ENCODE results near the gene WDR19. TPM values are rescaled to one million over a fixed set of nuclear protein-coding genes. Genes with fewer than 3 reads are reported as not detected.

WDR19 gene
- total RNA-seq, 2 experiments from 2014 or later: 12.9 to 18.9 TPM

DNA sequence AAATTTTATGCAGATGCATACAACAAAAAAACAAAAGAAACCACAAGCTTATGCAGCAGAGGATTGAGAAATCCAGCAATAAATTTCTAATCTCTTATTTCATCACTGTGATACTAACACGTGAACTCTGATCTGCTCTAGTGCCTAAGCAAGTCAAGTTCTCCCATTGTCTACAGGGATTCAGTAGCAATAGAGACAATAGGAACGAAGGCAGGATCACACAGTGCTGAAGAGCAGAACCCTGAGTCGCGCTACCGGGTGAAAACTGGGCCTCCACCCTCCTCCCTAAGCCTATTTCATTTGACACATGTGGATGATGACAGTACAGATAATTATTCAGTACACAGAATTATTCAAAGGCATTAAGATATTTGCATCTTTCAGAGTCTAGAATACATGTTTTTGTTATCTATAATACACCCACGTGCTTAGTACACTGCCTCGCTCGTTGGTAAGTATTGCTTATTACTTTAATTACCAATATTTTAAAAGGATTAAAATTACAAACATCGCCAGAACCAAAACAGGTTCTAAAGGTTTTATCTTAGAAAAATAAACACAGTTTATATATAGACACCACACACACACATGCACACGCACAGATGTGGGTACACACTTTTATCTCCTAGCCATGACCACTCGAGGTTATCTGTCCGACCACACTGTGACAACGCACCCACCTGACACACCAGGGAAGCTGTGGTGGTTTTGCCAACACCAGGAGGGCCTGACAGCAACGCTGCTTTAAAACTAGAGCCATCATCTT lies 123.8 kb downstream of the WDR19 start:
- Mint-ChIP-seq H3K4me3 (no peak overlapping the region), H3K9me3 (no peaks in the 10 kb centered on the region), H3K36me3 (ENCODE audit: low read depth) (peaks cover 42% of the 10 kb centered on the region), H3K4me1 (ENCODE audit: low read depth) (no peaks in the 10 kb centered on the region), H3K27ac (no peak overlapping the region), H3K27me3 (ENCODE audit: low read depth) (no peaks in the 10 kb centered on the region)
- DNase-seq: no peak
- CTCF ChIA-PET: no interaction called here
- intact Hi-C loops (cut with micrococcal nuclease): loop anchor here (10.0 kb wide), 1 partner anchor 109 kb away; no protein-coding TSS in a partner anchor

GRCh38 chr4:39308611-39309010 lies 126.3 kb downstream of the WDR19 start:
- H3K27ac Mint-ChIP-seq: no peak overlapping the region
- H3K4me1 Mint-ChIP-seq (ENCODE audit: low read depth): no peaks in the 10 kb centered on the region
- H3K27me3 Mint-ChIP-seq (ENCODE audit: low read depth): no peaks in the 10 kb centered on the region
- DNase-seq: no peak
- intact Hi-C loops (cut with micrococcal nuclease): loop anchor here (10.0 kb wide), 1 partner anchor 106 kb away; no protein-coding TSS in a partner anchor
- CTCF ChIA-PET: no interaction called here
- H3K36me3 Mint-ChIP-seq (ENCODE audit: low read depth): peaks cover 39% of the 10 kb centered on the region
- H3K9me3 Mint-ChIP-seq: no peaks in the 10 kb centered on the region
- no peak overlapping the region for H3K4me3 Mint-ChIP-seq

- no peaks in the 10 kb centered on the region for H3K4me1 Mint-ChIP-seq (ENCODE audit: low read depth)
- no peak overlapping the region for H3K27ac Mint-ChIP-seq
- CTCF ChIA-PET: no interaction called here
- peaks cover 29% of the 10 kb centered on the region for H3K36me3 Mint-ChIP-seq (ENCODE audit: low read depth)
- H3K27me3 Mint-ChIP-seq (ENCODE audit: low read depth): no peaks in the 10 kb centered on the region
- no peak overlapping the region for H3K4me3 Mint-ChIP-seq
- no peaks in the 10 kb centered on the region for H3K9me3 Mint-ChIP-seq
- intact Hi-C loops (cut with micrococcal nuclease): no loop called here
- DNase-seq: no peak
Observed at GRCh38 chr4:39312816-39313215, 130.5 kb downstream of the WDR19 start.

DNA sequence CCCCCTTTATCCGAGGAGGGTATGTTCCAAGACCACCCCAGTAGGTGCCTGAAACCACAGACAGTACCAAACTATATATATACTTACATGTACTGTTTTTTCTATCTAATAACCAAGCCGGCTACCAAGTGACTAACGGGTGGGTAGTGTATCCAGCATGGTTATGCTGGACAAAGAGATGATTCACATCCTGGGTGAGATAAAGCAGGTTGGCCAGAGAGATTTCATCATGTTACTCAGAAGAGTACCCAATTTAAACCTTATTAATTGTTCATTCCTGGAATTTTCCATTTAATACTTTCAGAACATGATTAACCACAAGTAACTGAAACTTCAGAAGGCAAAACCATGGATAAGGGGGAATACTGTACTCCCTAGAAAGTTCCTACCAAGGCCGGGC lies 137.3 kb downstream of the WDR19 start:
- Mint-ChIP-seq H3K27ac (no peak overlapping the region), H3K4me1 (ENCODE audit: low read depth) (no peaks in the 10 kb centered on the region), H3K4me3 (no peak overlapping the region), H3K36me3 (ENCODE audit: low read depth) (peaks cover 21% of the 10 kb centered on the region), H3K27me3 (ENCODE audit: low read depth) (no peaks in the 10 kb centered on the region), H3K9me3 (no peaks in the 10 kb centered on the region)
- CTCF ChIA-PET: no interaction called here
- no peak for DNase-seq
- intact Hi-C loops (cut with micrococcal nuclease): no loop called here

- no peak for DNase-seq
- peaks cover 26% of the 10 kb centered on the region for H3K36me3 Mint-ChIP-seq (ENCODE audit: low read depth)
- CTCF ChIA-PET: interaction anchor here (0.6 to 0.7 kb wide), 2 partner anchors 27 to 142 kb away, joined by 3 read pairs; no protein-coding TSS in a partner anchor
- H3K27ac Mint-ChIP-seq: no peak overlapping the region
- H3K4me3 Mint-ChIP-seq: no peak overlapping the region
- no peaks in the 10 kb centered on the region for H3K4me1 Mint-ChIP-seq (ENCODE audit: low read depth)
- no peaks in the 10 kb centered on the region for H3K9me3 Mint-ChIP-seq
- intact Hi-C loops (cut with micrococcal nuclease): no loop called here
- no peaks in the 10 kb centered on the region for H3K27me3 Mint-ChIP-seq (ENCODE audit: low read depth)
Observed at GRCh38 chr4:39320381-39321115, 138.2 kb downstream of the WDR19 start.

DNA sequence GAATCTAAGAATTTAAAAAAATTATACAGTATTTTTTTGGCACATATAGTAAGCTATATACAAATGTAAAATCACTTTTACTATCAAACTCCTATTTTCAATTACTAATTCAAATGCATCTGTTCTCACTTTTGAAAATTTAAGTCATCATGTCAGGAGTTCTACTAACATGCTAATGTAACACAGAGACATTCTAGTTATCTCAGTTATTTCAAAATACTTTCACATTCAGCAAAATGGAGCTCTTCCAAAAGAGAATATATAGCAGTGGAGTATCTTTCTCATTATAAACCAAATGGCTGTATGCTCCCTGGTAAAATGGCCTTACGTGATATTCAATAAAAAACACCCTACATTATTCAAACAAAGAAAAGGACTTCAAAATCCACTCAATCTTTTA lies 141.5 kb downstream of the WDR19 start:
- Mint-ChIP-seq H3K4me3 (no peak overlapping the region), H3K27me3 (ENCODE audit: low read depth) (no peaks in the 10 kb centered on the region), H3K9me3 (no peaks in the 10 kb centered on the region), H3K4me1 (ENCODE audit: low read depth) (peaks cover 2% of the 10 kb centered on the region), H3K36me3 (ENCODE audit: low read depth) (peaks cover 46% of the 10 kb centered on the region), H3K27ac (no peak overlapping the region)
- CTCF ChIA-PET: interaction anchor here (1.0 kb wide), 1 partner anchor 9 kb away, joined by 3 read pairs; no protein-coding TSS in a partner anchor
- intact Hi-C loops (cut with micrococcal nuclease): no loop called here
- DNase-seq: no peak

- Mint-ChIP-seq H3K27me3 (ENCODE audit: low read depth) (no peaks in the 10 kb centered on the region), H3K4me3 (no peak overlapping the region), H3K36me3 (ENCODE audit: low read depth) (peaks cover 46% of the 10 kb centered on the region), H3K27ac (no peak overlapping the region), H3K4me1 (ENCODE audit: low read depth) (peaks cover 5% of the 10 kb centered on the region), H3K9me3 (no peaks in the 10 kb centered on the region)
- CTCF ChIA-PET: no interaction called here
- no peak for DNase-seq
- intact Hi-C loops (cut with micrococcal nuclease): no loop called here
Observed at GRCh38 chr4:39324446-39324845, 142.1 kb downstream of the WDR19 start.

- H3K4me1 Mint-ChIP-seq (ENCODE audit: low read depth): peaks cover 5% of the 10 kb centered on the region
- no peak overlapping the region for H3K27ac Mint-ChIP-seq
- no peaks in the 10 kb centered on the region for H3K27me3 Mint-ChIP-seq (ENCODE audit: low read depth)
- H3K4me3 Mint-ChIP-seq: no peak overlapping the region
- peaks cover 41% of the 10 kb centered on the region for H3K36me3 Mint-ChIP-seq (ENCODE audit: low read depth)
- H3K9me3 Mint-ChIP-seq: no peaks in the 10 kb centered on the region
- intact Hi-C loops (cut with micrococcal nuclease): no loop called here
- DNase-seq: no peak
- CTCF ChIA-PET: no interaction called here
Observed at GRCh38 chr4:39324897-39325613, 142.7 kb downstream of the WDR19 start.

GRCh38 chr4:39326468-39326977 lies 144.2 kb downstream of the WDR19 start:
- Mint-ChIP-seq H3K9me3 (no peaks in the 10 kb centered on the region), H3K36me3 (ENCODE audit: low read depth) (peaks cover 40% of the 10 kb centered on the region), H3K4me1 (ENCODE audit: low read depth) (peaks cover 7% of the 10 kb centered on the region), H3K4me3 (no peak overlapping the region), H3K27ac (no peak overlapping the region), H3K27me3 (ENCODE audit: low read depth) (no peaks in the 10 kb centered on the region)
- intact Hi-C loops (cut with micrococcal nuclease): no loop called here
- CTCF ChIA-PET: no interaction called here
- no peak for DNase-seq

- Mint-ChIP-seq H3K9me3 (no peaks in the 10 kb centered on the region), H3K4me3 (no peak overlapping the region), H3K4me1 (ENCODE audit: low read depth) (peaks cover 21% of the 10 kb centered on the region), H3K27me3 (ENCODE audit: low read depth) (no peaks in the 10 kb centered on the region), H3K36me3 (ENCODE audit: low read depth) (peaks cover 22% of the 10 kb centered on the region), H3K27ac (no peak overlapping the region)
- intact Hi-C loops (cut with micrococcal nuclease): no loop called here
- CTCF ChIA-PET: interaction anchor here (0.6 kb wide), 1 partner anchor 125 kb away, joined by 3 read pairs; no protein-coding TSS in a partner anchor
- no peak for DNase-seq
Observed at GRCh38 chr4:39330353-39330752, 148.0 kb downstream of the WDR19 start.

- CTCF ChIA-PET: no interaction called here
- no peak overlapping the region for H3K4me3 Mint-ChIP-seq
- no peak for DNase-seq
- H3K36me3 Mint-ChIP-seq (ENCODE audit: low read depth): peaks cover 17% of the 10 kb centered on the region
- intact Hi-C loops (cut with micrococcal nuclease): no loop called here
- H3K9me3 Mint-ChIP-seq: no peaks in the 10 kb centered on the region
- no peak overlapping the region for H3K27ac Mint-ChIP-seq
- H3K27me3 Mint-ChIP-seq (ENCODE audit: low read depth): no peaks in the 10 kb centered on the region
- peaks cover 26% of the 10 kb centered on the region for H3K4me1 Mint-ChIP-seq (ENCODE audit: low read depth)
Observed at GRCh38 chr4:39331191-39331590, 148.9 kb downstream of the WDR19 start.
